ENCODE results near the gene ADAMTS16. TPM values are rescaled to one million over a fixed set of nuclear protein-coding genes. Genes with fewer than 3 reads are reported as not detected.

Gene ADAMTS16
- total and polyA plus RNA-seq, 9 of the 15 experiments (the other 6 are each of a cell fraction or from before 2014, with no cell fraction given) = not detected

GRCh38 chr5:5135957-5136676, 4.0 kb upstream of the ADAMTS16 start (continued):
- no peak for TF ChIP-seq E2F1 (CRISPR knock-in tag; IDR thresholded peaks at IDR 0.05)
- no peak for TF ChIP-seq NEUROD1 (IDR thresholded peaks at IDR 0.05; ENCODE audit: borderline replicate concordance, low read depth, low read length, partially characterized antibody)
- no peak for TF ChIP-seq USF1 (CRISPR knock-in tag; IDR thresholded peaks at IDR 0.05)
- TF ChIP-seq FOXA3 (CRISPR knock-in tag; conservative IDR thresholded peaks at IDR 0.05 in 1 of 2, IDR thresholded peaks at IDR 0.05 in 1 of 2) = 0 out of 4 replicates have a peak, but pooled peaks of 1 of the 2 experiments have one; percentile 16
- TF ChIP-seq JUND (IDR thresholded peaks at IDR 0.05; ENCODE audit: borderline replicate concordance, low read depth, low read length) = peak; percentile 16; the same call in 1 of the 2 replicates
- TF ChIP-seq JUND (tag; IDR thresholded peaks at IDR 0.05; ENCODE audit: borderline replicate concordance, low read depth, low read length) = no peak
- no peak for TF ChIP-seq RBM39 (optimal IDR thresholded peaks at IDR 0.05; ENCODE audit: low read depth, low read length)
- peak; percentile 60 for TF ChIP-seq FOSL1 (tag; conservative IDR thresholded peaks at IDR 0.05)
- TF ChIP-seq ZHX1 (conservative IDR thresholded peaks at IDR 0.05; ENCODE audit: low read length) = no peak
- TF ChIP-seq PHB2 (IDR thresholded peaks at IDR 0.05; ENCODE audit: low read depth) = no peak
- TF ChIP-seq ZNF57 (CRISPR knock-in tag; IDR thresholded peaks at IDR 0.05) = no peak
- TF ChIP-seq ZBTB7A (IDR thresholded peaks at IDR 0.05; ENCODE audit: borderline replicate concordance, control insufficient read depth, low read depth, low read length) = no peak
- TF ChIP-seq TOE1 (IDR thresholded peaks at IDR 0.05; ENCODE audit: borderline replicate concordance) = no peak
- TF ChIP-seq TOE1 (CRISPR knock-in tag; IDR thresholded peaks at IDR 0.05; ENCODE audit: borderline replicate concordance, low read depth) = no peak
- TF ChIP-seq NFXL1 (CRISPR knock-in tag; IDR thresholded peaks at IDR 0.05) = no peak
- no peak for TF ChIP-seq ZNF778 (CRISPR knock-in tag; IDR thresholded peaks at IDR 0.05)
- no peak for TF ChIP-seq ZNF12 (CRISPR knock-in tag; IDR thresholded peaks at IDR 0.05)
- TF ChIP-seq SRSF9 (IDR thresholded peaks at IDR 0.05; ENCODE audit: borderline replicate concordance, low read depth, low read length) = no peak
- no peak for TF ChIP-seq GATAD2A (IDR thresholded peaks at IDR 0.05)
